ENCODE measurements around the gene NCAPD2. TPM values are rescaled to one million over a fixed set of nuclear protein-coding genes. Genes with fewer than 3 reads are reported as not detected.
"Not testable (repeated sequence)": the region's sequence is repeated elsewhere in the genome, so short reads cannot be mapped to it uniquely, and the experiment has no call there.

The NCAPD2 gene
- total RNA-seq, 4 donors from 2014 or later: 17.0 to 29.3 (median 23.0) TPM

GRCh38 chr12:6488240-6488639 lies 5.7 kb upstream of the NCAPD2 start:
- Histone ChIP-seq H3K36me3 (peaks cover 0 to 17% (median 0%) of the 10 kb centered on the region in 3 donors), H3K4me1 (peaks cover 0 to 11% (median 5%) of the 10 kb centered on the region in 4 donors), H3K27ac (no peak overlapping the region), H3K9me3 (no peaks in the 10 kb centered on the region), H3K4me3 (no peak overlapping the region), H3K27me3 (peaks cover 0 to 5% of the 10 kb centered on the region in 2 donors)
- 85 to 92% methylated on average over 1 of the region's 1 CpG for WGBS, 2 donors
- no peak for TF ChIP-seq EP300 (IDR thresholded peaks at IDR 0.05)
- TF ChIP-seq POLR2A (IDR thresholded peaks at IDR 0.05): no peak
- TF ChIP-seq, protein P1, sequence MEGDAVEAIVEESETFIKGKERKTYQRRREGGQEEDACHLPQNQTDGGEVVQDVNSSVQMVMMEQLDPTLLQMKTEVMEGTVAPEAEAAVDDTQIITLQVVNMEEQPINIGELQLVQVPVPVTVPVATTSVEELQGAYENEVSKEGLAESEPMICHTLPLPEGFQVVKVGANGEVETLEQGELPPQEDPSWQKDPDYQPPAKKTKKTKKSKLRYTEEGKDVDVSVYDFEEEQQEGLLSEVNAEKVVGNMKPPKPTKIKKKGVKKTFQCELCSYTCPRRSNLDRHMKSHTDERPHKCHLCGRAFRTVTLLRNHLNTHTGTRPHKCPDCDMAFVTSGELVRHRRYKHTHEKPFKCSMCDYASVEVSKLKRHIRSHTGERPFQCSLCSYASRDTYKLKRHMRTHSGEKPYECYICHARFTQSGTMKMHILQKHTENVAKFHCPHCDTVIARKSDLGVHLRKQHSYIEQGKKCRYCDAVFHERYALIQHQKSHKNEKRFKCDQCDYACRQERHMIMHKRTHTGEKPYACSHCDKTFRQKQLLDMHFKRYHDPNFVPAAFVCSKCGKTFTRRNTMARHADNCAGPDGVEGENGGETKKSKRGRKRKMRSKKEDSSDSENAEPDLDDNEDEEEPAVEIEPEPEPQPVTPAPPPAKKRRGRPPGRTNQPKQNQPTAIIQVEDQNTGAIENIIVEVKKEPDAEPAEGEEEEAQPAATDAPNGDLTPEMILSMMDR (IDR thresholded peaks at IDR 0.05): no peak
- no peak for DNase-seq (ENCODE audit: low spot score in 2 of 2)

DNA sequence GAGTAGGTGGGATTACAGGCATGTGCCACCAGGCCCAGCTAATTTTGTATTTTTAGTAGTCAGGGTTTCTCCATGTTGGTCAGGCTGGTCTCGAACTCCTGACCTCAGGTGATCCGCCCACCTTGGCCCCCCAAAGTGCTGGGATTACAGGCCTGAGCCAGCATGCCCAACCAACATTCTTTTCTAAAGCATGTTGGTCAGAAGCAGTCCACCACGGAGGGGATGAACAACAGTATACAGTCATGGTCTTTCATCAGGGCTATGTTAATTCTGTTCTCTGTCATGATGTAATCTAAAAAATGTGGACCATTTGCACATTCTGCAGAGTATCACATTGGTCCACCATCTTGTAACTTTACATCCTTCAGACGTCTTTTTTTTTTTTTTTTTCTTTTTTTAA lies 4.5 kb upstream of the NCAPD2 start:
- peaks cover 0 to 14% (median 9%) of the 10 kb centered on the region in 4 donors for H3K4me1 ChIP-seq
- 57 to 60% methylated on average over 4 of the region's 4 CpGs for WGBS, 2 donors
- H3K4me3 ChIP-seq: no peak overlapping the region
- no peak overlapping the region for H3K27ac ChIP-seq
- no peak for TF ChIP-seq POLR2A (IDR thresholded peaks at IDR 0.05)
- TF ChIP-seq, protein P1 (IDR thresholded peaks at IDR 0.05): no peak
- TF ChIP-seq EP300 (IDR thresholded peaks at IDR 0.05): no peak
- H3K27me3 ChIP-seq: peaks cover 0 to 5% of the 10 kb centered on the region in 2 donors
- no peaks in the 10 kb centered on the region for H3K9me3 ChIP-seq
- peaks cover 0 to 17% (median 0%) of the 10 kb centered on the region in 3 donors for H3K36me3 ChIP-seq
- no peak for DNase-seq (ENCODE audit: low spot score in 2 of 2)

DNA sequence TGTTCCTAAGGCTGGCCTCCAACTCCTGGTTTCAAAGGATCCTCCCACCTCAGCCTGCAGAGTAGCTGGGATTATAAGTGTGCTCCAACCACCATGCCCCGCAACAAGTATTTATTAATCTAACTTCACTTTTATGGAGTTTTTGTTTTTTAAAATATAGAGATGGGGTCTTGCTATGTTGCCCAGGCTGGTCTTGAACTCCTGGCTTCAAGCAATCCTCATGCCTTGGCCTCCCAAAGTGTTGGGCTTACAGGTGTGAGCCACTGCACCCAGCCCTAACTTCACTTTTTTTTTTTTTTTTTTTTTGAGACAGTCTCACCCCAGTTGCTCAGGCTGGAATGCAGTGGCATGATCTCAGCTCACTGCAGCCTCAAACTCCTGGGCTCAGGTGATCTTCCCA lies 3.2 kb upstream of the NCAPD2 start:
- WGBS, 2 donors: 93 to 100% methylated on average over 1 of the region's 1 CpG
- H3K27ac ChIP-seq; H3K9me3 ChIP-seq; H3K4me3 ChIP-seq; H3K27me3 ChIP-seq; DNase-seq (ENCODE audit: low spot score in 2 of 2): not testable (repeated sequence)
- H3K4me1 ChIP-seq: peaks cover 0 to 26% (median 20%) of the 10 kb centered on the region in 4 donors
- H3K36me3 ChIP-seq: peaks cover 0 to 17% (median 0%) of the 10 kb centered on the region in 3 donors

- peak; percentile 91 to 95 for DNase-seq (ENCODE audit: low spot score in 2 of 2)
- TF ChIP-seq, protein P1 (IDR thresholded peaks at IDR 0.05): no peak
- TF ChIP-seq POLR2A (IDR thresholded peaks at IDR 0.05): peak; percentile 62 to 89
- TF ChIP-seq EP300 (IDR thresholded peaks at IDR 0.05): peak; percentile 63 to 98
- Histone ChIP-seq H3K4me1 (peaks cover 0 to 28% (median 20%) of the 10 kb centered on the region in 4 donors), H3K27ac (peak within 1 kb of the TSS; percentile 88 to 98 (median 96)), H3K36me3 (peaks cover 0 to 29% (median 0%) of the 10 kb centered on the region in 3 donors), H3K9me3 (no peaks in the 10 kb centered on the region), H3K27me3 (peaks cover 0 to 2% of the 10 kb centered on the region in 2 donors), H3K4me3 (peak within 1 kb of the TSS; percentile 76 to 88 (median 82))
- 1% methylated on average over 31 to 39 of the region's 39 CpGs for WGBS, 2 donors
Measured at GRCh38 chr12:6492838-6493496, 935 bp upstream of the NCAPD2 start, which contains the start of gene MRPL51. TSS of gene MRPL51 (minus strand) at chr12:6493262. CDS start at chr12:6493136, 126 bp downstream.

DNA sequence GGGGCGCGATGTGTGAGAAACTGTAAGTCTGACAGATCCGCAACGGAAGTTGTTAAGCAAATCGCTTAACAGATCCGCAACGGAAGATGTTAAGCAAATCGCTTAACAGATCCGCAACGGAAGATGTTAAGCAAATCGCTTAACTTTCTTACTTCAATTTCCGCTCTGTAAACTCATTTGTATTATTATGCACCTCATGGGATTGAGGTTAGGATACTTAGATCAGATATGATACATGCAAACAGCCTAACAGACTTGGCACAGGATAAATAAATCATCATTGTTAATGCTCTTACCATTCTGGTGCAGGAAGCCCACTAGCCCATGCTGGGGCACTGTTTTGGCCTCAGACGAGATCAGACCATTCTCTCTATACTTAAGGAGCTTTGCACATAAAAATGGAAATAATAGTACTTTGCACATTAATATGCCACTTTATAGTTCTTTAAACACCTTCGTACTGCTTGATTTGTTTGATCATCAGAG lies 399 bp downstream of the NCAPD2 start:
- WGBS, 2 donors: 2% methylated on average over 14 of the region's 14 CpGs
- Histone ChIP-seq H3K36me3 (peaks cover 0 to 37% (median 5%) of the 10 kb centered on the region in 3 donors), H3K9me3 (no peaks in the 10 kb centered on the region), H3K4me3 (peak overlapping the region; percentile 76 to 88 (median 82)), H3K4me1 (peaks cover 0 to 28% (median 20%) of the 10 kb centered on the region in 4 donors), H3K27ac (peak overlapping the region in 3 of 4 donors; percentile 95 to 98 (median 96)), H3K27me3 (no peaks in the 10 kb centered on the region)
- DNase-seq (ENCODE audit: low spot score in 2 of 2): no peak
- no peak for TF ChIP-seq EP300 (IDR thresholded peaks at IDR 0.05)
- TF ChIP-seq POLR2A (IDR thresholded peaks at IDR 0.05): no peak
- TF ChIP-seq, protein P1 (IDR thresholded peaks at IDR 0.05): no peak
